ENCODE results near the gene CCNY.
"Not testable (repeated sequence)": the region's sequence is repeated elsewhere in the genome, so short reads cannot be mapped to it uniquely, and the experiment has no call there.

The CCNY gene

GRCh38 chr10:35495521-35496119, 159.3 kb downstream of the CCNY start:
- Histone ChIP-seq H3K27ac (peak overlapping the region in 4 of 21 experiments; percentile 0 to 59 (median 31)), H3K4me3 (no peak overlapping the region)

GRCh38 chr10:35497909-35498308, 161.6 kb downstream of the CCNY start:
- no peak overlapping the region for H3K27ac ChIP-seq
- no peak overlapping the region for H3K4me3 ChIP-seq

- H3K27ac ChIP-seq: no peak overlapping the region
Measured at GRCh38 chr10:35498693-35499092, 162.4 kb downstream of the CCNY start.

GRCh38 chr10:35501923-35502322, 165.6 kb downstream of the CCNY start:
- Histone ChIP-seq H3K27ac (no peak overlapping the region), H3K4me3 (no peak overlapping the region)

More at GRCh38 chr10:35498693-35499092, 162.4 kb downstream of the CCNY start:
- H3K4me3 ChIP-seq: no peak overlapping the region

GRCh38 chr10:35502692-35503091, 166.4 kb downstream of the CCNY start:
- no peak overlapping the region for H3K27ac ChIP-seq

GRCh38 chr10:35503578-35503977, 167.3 kb downstream of the CCNY start:
- no peak overlapping the region for H3K27ac ChIP-seq
- H3K4me3 ChIP-seq: no peak overlapping the region

More at GRCh38 chr10:35502692-35503091, 166.4 kb downstream of the CCNY start:
- H3K4me3 ChIP-seq: no peak overlapping the region

- Histone ChIP-seq H3K4me3 (no peak overlapping the region), H3K27ac (no peak overlapping the region)
Measured at GRCh38 chr10:35504132-35504531, 167.8 kb downstream of the CCNY start.

- Histone ChIP-seq H3K27ac (no peak overlapping the region), H3K4me3 (no peak overlapping the region)
Measured at GRCh38 chr10:35505241-35505873, 169.0 kb downstream of the CCNY start.

- H3K4me3 ChIP-seq: no peak overlapping the region
- no peak overlapping the region for H3K27ac ChIP-seq
Measured at GRCh38 chr10:35506741-35507140, 170.4 kb downstream of the CCNY start.

- no peak overlapping the region for H3K27ac ChIP-seq
Measured at GRCh38 chr10:35507519-35508109, 171.3 kb downstream of the CCNY start.

GRCh38 chr10:35508647-35509046, 172.3 kb downstream of the CCNY start:
- no peak overlapping the region for H3K4me3 ChIP-seq
- H3K27ac ChIP-seq: no peak overlapping the region

More at GRCh38 chr10:35507519-35508109, 171.3 kb downstream of the CCNY start:
- no peak overlapping the region for H3K4me3 ChIP-seq

GRCh38 chr10:35510891-35511290, 174.6 kb downstream of the CCNY start:
- Histone ChIP-seq H3K4me3 (no peak overlapping the region), H3K27ac (no peak overlapping the region)

- H3K4me3 ChIP-seq: no peak overlapping the region
Measured at GRCh38 chr10:35511647-35512046, 175.3 kb downstream of the CCNY start.

GRCh38 chr10:35516102-35516670, 179.9 kb downstream of the CCNY start:
- Histone ChIP-seq H3K4me3 (no peak overlapping the region), H3K27ac (no peak overlapping the region)

More at GRCh38 chr10:35511647-35512046, 175.3 kb downstream of the CCNY start:
- no peak overlapping the region for H3K27ac ChIP-seq

- Histone ChIP-seq H3K27ac (peak overlapping the region in 4 of 21 experiments; percentile 5 to 63 (median 30)), H3K4me3 (no peak overlapping the region)
Measured at GRCh38 chr10:35517431-35518181, 181.3 kb downstream of the CCNY start.

GRCh38 chr10:35518187-35518586, 181.9 kb downstream of the CCNY start:
- not testable (repeated sequence) for H3K4me3 ChIP-seq
- peak overlapping the region in 1 of 21 experiments; percentile 58 for H3K27ac ChIP-seq

- no peak overlapping the region for H3K27ac ChIP-seq
- H3K4me3 ChIP-seq: no peak overlapping the region
Measured at GRCh38 chr10:35520996-35521395, 184.7 kb downstream of the CCNY start.

- no peak overlapping the region for H3K4me3 ChIP-seq
- no peak overlapping the region for H3K27ac ChIP-seq
Measured at GRCh38 chr10:35523670-35524225, 187.4 kb downstream of the CCNY start.

GRCh38 chr10:35526746-35527145, 190.4 kb downstream of the CCNY start:
- H3K27ac ChIP-seq: no peak overlapping the region
- H3K4me3 ChIP-seq: no peak overlapping the region

- Histone ChIP-seq H3K4me3 (no peak overlapping the region), H3K27ac (no peak overlapping the region)
Measured at GRCh38 chr10:35532141-35532540, 195.8 kb downstream of the CCNY start.

Data from skin epidermis (tissue), 12 donors.